ENCODE measurements around the gene ETV3. TPM values are rescaled to one million over a fixed set of nuclear protein-coding genes. Genes with fewer than 3 reads are reported as not detected.
A peak's percentile ranks its signal among the peaks of the same experiment; 100 is the strongest.

ETV3 gene
- total RNA-seq, 2 experiments from 2014 or later = 32.0 to 36.7 TPM

GRCh38 chr1:157090771-157091170, 47.4 kb downstream of the ETV3 start:
- Mint-ChIP-seq H3K27me3 (peaks cover 2% of the 10 kb centered on the region), H3K27ac (no peak overlapping the region), H3K4me1 (no peaks in the 10 kb centered on the region), H3K36me3 (ENCODE audit: low read depth) (no peaks in the 10 kb centered on the region), H3K9me3 (ENCODE audit: low read depth) (no peaks in the 10 kb centered on the region), H3K4me3 (no peak overlapping the region)
- ChIA-PET POLR2A (interaction anchor here (1.0 to 2.0 kb wide), 2 partner anchors 64 to 66 kb away, joined by 8 to 11 read pairs; no protein-coding TSS in a partner anchor), CTCF (interaction anchor here (0.5 to 8.8 kb wide), 33 partner anchors 8 to 131 kb away, joined by 3 to 455 read pairs (median 6); partner anchors contain the start of gene ETV3L)
- intact Hi-C loops (cut with DNase I, micrococcal nuclease) = loop anchor here (1.0 to 10.0 kb wide), 2 partner anchors 66 to 404 kb away; no protein-coding TSS in a partner anchor
- no peak for ATAC-seq
- DNase-seq = no peak

DNA sequence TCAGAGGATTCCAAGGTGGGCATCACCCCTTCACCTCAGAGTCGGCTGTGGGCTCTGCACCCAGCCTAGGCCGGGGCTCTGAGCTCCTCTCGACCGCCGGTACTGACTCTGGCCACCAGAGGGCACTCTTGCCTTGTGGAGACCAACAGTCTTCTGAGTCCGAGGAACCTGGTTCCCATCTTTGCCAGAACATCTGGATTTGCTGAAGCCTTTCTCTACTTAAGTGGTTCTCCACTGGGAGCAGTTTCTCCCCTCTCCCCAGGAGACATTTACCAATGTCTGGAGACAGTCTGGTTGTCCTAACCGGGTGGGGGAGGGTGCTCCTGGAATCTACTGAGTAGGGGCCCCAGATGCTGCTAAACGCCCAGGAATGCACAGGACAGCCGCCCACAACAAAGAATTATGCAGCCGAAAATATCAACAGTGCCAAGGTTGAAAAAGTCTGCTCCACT, 48.0 kb downstream of the ETV3 start:
- Mint-ChIP-seq H3K4me1 (no peaks in the 10 kb centered on the region), H3K27me3 (peaks cover 2% of the 10 kb centered on the region), H3K27ac (no peak overlapping the region), H3K36me3 (ENCODE audit: low read depth) (no peaks in the 10 kb centered on the region), H3K9me3 (ENCODE audit: low read depth) (no peaks in the 10 kb centered on the region), H3K4me3 (no peak overlapping the region)
- intact Hi-C loops (cut with DNase I, micrococcal nuclease) = loop anchor here (1.0 to 10.0 kb wide), 2 partner anchors 66 to 405 kb away; no protein-coding TSS in a partner anchor
- ChIA-PET CTCF (interaction anchor here (0.5 to 8.8 kb wide), 45 partner anchors 7 to 242 kb away, joined by 3 to 455 read pairs (median 6); partner anchors contain the start of gene ETV3L), POLR2A (interaction anchor here (1.0 to 2.0 kb wide), 2 partner anchors 64 to 66 kb away, joined by 8 to 11 read pairs; no protein-coding TSS in a partner anchor)
- peak; percentile 93 for ATAC-seq
- DNase-seq = peak; percentile 94

DNA sequence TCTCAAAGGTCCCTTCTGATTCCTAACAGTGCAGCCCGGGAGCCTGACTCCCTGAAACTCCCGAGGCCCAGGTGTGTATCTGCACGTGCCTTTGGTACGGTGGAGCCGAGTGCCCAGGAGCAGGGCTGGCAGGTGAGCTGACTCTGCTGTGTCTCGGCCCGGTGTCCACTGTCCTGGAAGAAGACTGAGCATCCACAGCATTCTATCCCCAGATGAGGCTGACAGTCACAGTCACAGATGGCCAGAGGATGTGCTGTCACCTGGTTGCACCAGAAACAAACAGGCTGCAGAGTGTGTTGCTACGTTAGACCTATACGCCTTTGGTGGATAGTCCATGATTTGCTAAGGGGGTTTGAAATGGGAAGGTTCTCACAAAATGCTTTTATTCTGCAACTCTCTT, 48.4 kb downstream of the ETV3 start:
- CTCF ChIA-PET = interaction anchor here (0.6 to 8.8 kb wide), 41 partner anchors 9 to 242 kb away, joined by 3 to 455 read pairs (median 7); partner anchors contain the start of gene ETV3L
- no peak overlapping the region for H3K4me3 Mint-ChIP-seq
- no peaks in the 10 kb centered on the region for H3K4me1 Mint-ChIP-seq
- H3K36me3 Mint-ChIP-seq (ENCODE audit: low read depth) = no peaks in the 10 kb centered on the region
- no peaks in the 10 kb centered on the region for H3K9me3 Mint-ChIP-seq (ENCODE audit: low read depth)
- peak; percentile 16 for ATAC-seq
- POLR2A ChIA-PET = interaction anchor here (1.0 to 2.0 kb wide), 2 partner anchors 65 to 67 kb away, joined by 8 to 11 read pairs; no protein-coding TSS in a partner anchor
- intact Hi-C loops (cut with DNase I, micrococcal nuclease) = loop anchor here (1.0 to 10.0 kb wide), 2 partner anchors 67 to 405 kb away; no protein-coding TSS in a partner anchor
- peaks cover 2% of the 10 kb centered on the region for H3K27me3 Mint-ChIP-seq
- H3K27ac Mint-ChIP-seq = no peak overlapping the region
- no peak for DNase-seq

DNA sequence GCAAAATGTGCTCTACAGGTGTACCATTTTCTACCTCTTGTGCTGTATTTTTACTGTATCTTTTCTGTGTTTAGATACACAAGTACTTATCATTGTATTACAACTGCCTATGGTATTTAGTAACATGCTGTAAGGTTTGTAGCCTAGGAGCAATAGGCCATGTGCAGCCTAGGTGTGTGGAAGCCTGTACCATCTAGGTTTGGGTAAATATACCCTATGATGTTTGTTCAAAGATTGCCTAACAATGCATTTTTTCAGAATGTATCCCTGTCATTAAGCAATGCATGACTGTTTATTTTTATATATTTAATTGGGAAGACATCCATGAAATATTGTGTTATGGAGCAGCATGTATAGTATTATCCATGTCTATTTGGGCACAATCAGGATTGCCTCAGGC, 49.6 kb downstream of the ETV3 start:
- Mint-ChIP-seq H3K4me1 (no peaks in the 10 kb centered on the region), H3K27me3 (peaks cover 2% of the 10 kb centered on the region), H3K36me3 (ENCODE audit: low read depth) (no peaks in the 10 kb centered on the region), H3K9me3 (ENCODE audit: low read depth) (no peaks in the 10 kb centered on the region), H3K4me3 (no peak overlapping the region), H3K27ac (no peak overlapping the region)
- POLR2A ChIA-PET = no interaction called here
- intact Hi-C loops (cut with DNase I, micrococcal nuclease) = no loop called here
- DNase-seq = no peak
- ATAC-seq = no peak
- CTCF ChIA-PET = interaction anchor here (0.6 to 8.8 kb wide), 7 partner anchors 8 to 107 kb away, joined by 3 to 455 read pairs (median 8); no protein-coding TSS in a partner anchor

DNA sequence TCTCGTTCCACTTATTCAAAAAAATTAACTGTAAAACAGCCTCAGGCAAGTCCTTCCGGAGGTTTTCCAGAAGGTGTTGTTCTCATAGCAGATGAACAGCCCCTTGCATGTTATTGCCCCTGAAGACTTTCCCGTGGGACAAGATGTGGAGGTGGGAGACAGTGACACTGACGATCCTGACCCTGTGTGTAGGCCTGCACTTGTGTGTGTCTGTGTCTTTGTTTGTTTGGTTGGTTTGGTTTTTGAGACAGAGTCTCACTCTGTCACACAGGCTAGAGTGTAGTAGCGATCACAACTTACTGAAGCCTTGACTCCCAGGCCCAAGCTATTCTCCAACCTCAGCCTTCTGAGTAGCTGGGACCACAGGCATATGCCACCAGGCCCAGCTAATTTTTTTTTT, 51.2 kb downstream of the ETV3 start:
- Mint-ChIP-seq H3K4me3 (no peak overlapping the region), H3K36me3 (ENCODE audit: low read depth) (no peaks in the 10 kb centered on the region), H3K4me1 (no peaks in the 10 kb centered on the region), H3K9me3 (ENCODE audit: low read depth) (no peaks in the 10 kb centered on the region), H3K27ac (no peak overlapping the region), H3K27me3 (peaks cover 2% of the 10 kb centered on the region)
- POLR2A ChIA-PET = no interaction called here
- DNase-seq = no peak
- no peak for ATAC-seq
- CTCF ChIA-PET = interaction anchor here (0.8 to 8.8 kb wide), 6 partner anchors 15 to 76 kb away, joined by 3 to 455 read pairs (median 6); no protein-coding TSS in a partner anchor
- intact Hi-C loops (cut with DNase I, micrococcal nuclease) = no loop called here

- ChIA-PET POLR2A (no interaction called here), CTCF (interaction anchor here (0.8 to 8.8 kb wide), 3 partner anchors 12 to 67 kb away, joined by 3 to 455 read pairs (median 5); no protein-coding TSS in a partner anchor)
- Mint-ChIP-seq H3K9me3 (ENCODE audit: low read depth) (no peaks in the 10 kb centered on the region), H3K4me1 (no peaks in the 10 kb centered on the region), H3K36me3 (ENCODE audit: low read depth) (no peaks in the 10 kb centered on the region), H3K27ac (no peak overlapping the region), H3K4me3 (no peak overlapping the region), H3K27me3 (peaks cover 2% of the 10 kb centered on the region)
- DNase-seq (no peak), ATAC-seq (no peak)
- intact Hi-C loops (cut with DNase I, micrococcal nuclease) = no loop called here
Measured at GRCh38 chr1:157086299-157086698, 51.9 kb downstream of the ETV3 start.

- CTCF ChIA-PET = interaction anchor here (1.2 to 8.8 kb wide), 2 partner anchors 11 to 68 kb away, joined by 3 to 455 read pairs; no protein-coding TSS in a partner anchor
- Mint-ChIP-seq H3K27me3 (peaks cover 2% of the 10 kb centered on the region), H3K27ac (no peak overlapping the region), H3K4me1 (no peaks in the 10 kb centered on the region), H3K9me3 (ENCODE audit: low read depth) (no peaks in the 10 kb centered on the region), H3K4me3 (no peak overlapping the region), H3K36me3 (ENCODE audit: low read depth) (no peaks in the 10 kb centered on the region)
- no peak for ATAC-seq
- intact Hi-C loops (cut with DNase I, micrococcal nuclease) = no loop called here
- POLR2A ChIA-PET = no interaction called here
- DNase-seq = no peak
Measured at GRCh38 chr1:157085421-157085820, 52.8 kb downstream of the ETV3 start.

- Mint-ChIP-seq H3K36me3 (ENCODE audit: low read depth) (no peaks in the 10 kb centered on the region), H3K27ac (no peak overlapping the region), H3K27me3 (no peaks in the 10 kb centered on the region), H3K9me3 (ENCODE audit: low read depth) (no peaks in the 10 kb centered on the region), H3K4me1 (no peaks in the 10 kb centered on the region), H3K4me3 (no peak overlapping the region)
- ATAC-seq (no peak), DNase-seq (no peak)
- CTCF ChIA-PET = interaction anchor here (8.8 kb wide), 1 partner anchor 69 kb away, joined by 455 read pairs; no protein-coding TSS in a partner anchor
- POLR2A ChIA-PET = no interaction called here
- intact Hi-C loops (cut with DNase I, micrococcal nuclease) = no loop called here
Measured at GRCh38 chr1:157084720-157085119, 53.5 kb downstream of the ETV3 start.

GRCh38 chr1:157081707-157082106, 56.5 kb downstream of the ETV3 start:
- intact Hi-C loops (cut with DNase I, micrococcal nuclease) = no loop called here
- CTCF ChIA-PET = interaction anchor here (0.7 to 3.7 kb wide), 4 partner anchors 8 to 196 kb away, joined by 4 to 27 read pairs (median 6); no protein-coding TSS in a partner anchor
- no peaks in the 10 kb centered on the region for H3K36me3 Mint-ChIP-seq (ENCODE audit: low read depth)
- POLR2A ChIA-PET = interaction anchor here (0.6 kb wide), 1 partner anchor 42 kb away, joined by 3 read pairs; no protein-coding TSS in a partner anchor
- no peaks in the 10 kb centered on the region for H3K4me1 Mint-ChIP-seq
- DNase-seq = no peak
- no peak for ATAC-seq
- H3K9me3 Mint-ChIP-seq (ENCODE audit: low read depth) = no peaks in the 10 kb centered on the region
- no peak overlapping the region for H3K4me3 Mint-ChIP-seq
- H3K27ac Mint-ChIP-seq = no peak overlapping the region
- H3K27me3 Mint-ChIP-seq = peaks cover 9% of the 10 kb centered on the region

- H3K27me3 Mint-ChIP-seq = peaks cover 11% of the 10 kb centered on the region
- ATAC-seq (no peak), DNase-seq (no peak)
- H3K9me3 Mint-ChIP-seq (ENCODE audit: low read depth) = no peaks in the 10 kb centered on the region
- no peak overlapping the region for H3K27ac Mint-ChIP-seq
- no peak overlapping the region for H3K4me3 Mint-ChIP-seq
- no peaks in the 10 kb centered on the region for H3K4me1 Mint-ChIP-seq
- CTCF ChIA-PET = interaction anchor here (1.2 to 3.7 kb wide), 3 partner anchors 8 to 76 kb away, joined by 4 to 27 read pairs (median 8); no protein-coding TSS in a partner anchor
- H3K36me3 Mint-ChIP-seq (ENCODE audit: low read depth) = no peaks in the 10 kb centered on the region
- intact Hi-C loops (cut with DNase I, micrococcal nuclease) = no loop called here
- POLR2A ChIA-PET = no interaction called here
Measured at GRCh38 chr1:157080714-157081113, 57.5 kb downstream of the ETV3 start.

DNA sequence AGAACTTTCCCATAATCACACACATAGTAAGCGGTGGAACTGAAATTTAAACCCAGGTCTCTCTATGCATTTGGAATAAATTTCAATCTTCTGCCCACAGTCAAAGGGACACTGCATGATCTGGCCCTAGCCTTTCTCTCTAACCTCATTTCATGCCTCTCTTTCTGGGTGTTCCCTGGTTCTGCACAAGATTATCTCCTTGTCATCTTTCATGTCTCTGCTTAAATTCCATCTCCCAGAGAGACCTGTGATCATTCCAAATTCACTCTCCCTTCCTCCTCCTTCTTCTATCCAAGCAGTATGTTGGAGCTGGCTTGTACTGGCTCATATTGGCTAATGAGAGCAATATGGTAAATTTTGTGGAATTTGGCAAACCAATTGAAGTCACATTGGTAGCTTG, 60.8 kb downstream of the ETV3 start:
- H3K27me3 Mint-ChIP-seq = peaks cover 18% of the 10 kb centered on the region
- CTCF ChIA-PET = no interaction called here
- POLR2A ChIA-PET = no interaction called here
- H3K36me3 Mint-ChIP-seq (ENCODE audit: low read depth) = no peaks in the 10 kb centered on the region
- H3K4me1 Mint-ChIP-seq = no peaks in the 10 kb centered on the region
- DNase-seq = no peak
- intact Hi-C loops (cut with DNase I, micrococcal nuclease) = no loop called here
- no peak overlapping the region for H3K4me3 Mint-ChIP-seq
- no peak overlapping the region for H3K27ac Mint-ChIP-seq
- ATAC-seq = no peak
- no peaks in the 10 kb centered on the region for H3K9me3 Mint-ChIP-seq (ENCODE audit: low read depth)

All from activated CD4-positive, alpha-beta T cell treated with anti-CD3 and anti-CD28 coated beads for 36 hours (primary cell).